ENCODE measurements around the gene TEP1. TPM values are rescaled to one million over a fixed set of nuclear protein-coding genes. Genes with fewer than 3 reads are reported as not detected.

TEP1 gene
- polyA plus RNA-seq, 3 donors = 2.3 to 78.9 (median 7.1) TPM

GRCh38 chr14:20387576-20387975 lies 25.7 kb downstream of the TEP1 start:
- Mint-ChIP-seq H3K27me3 (ENCODE audit: low read depth in 3 of 3) (no peaks in the 10 kb centered on the region), H3K4me1 (peaks cover 14% of the 10 kb centered on the region), H3K27ac (peak overlapping the region; percentile 73 to 90 (median 87)), H3K4me3 (peak overlapping the region in 1 of 2 donors; percentile 6), H3K36me3 (peaks cover 86 to 94% of the 10 kb centered on the region in 2 donors), H3K9me3 (no peaks in the 10 kb centered on the region)
- no peaks in the 10 kb centered on the region for H3K79me2 ChIP-seq (ENCODE audit: insufficient read depth, low read length)
- no peaks in the 10 kb centered on the region for H3K9me3 ChIP-seq (replicated peaks in 1 of 2; ENCODE audit: control insufficient read depth in 1 of 2, insufficient read depth in 1 of 2, low read length in 2 of 2)
- H3K4me3 ChIP-seq (replicated peaks in 1 of 3; ENCODE audit: low read depth in 2 of 3, low read length in 3 of 3) = no peak overlapping the region
- H4K20me1 ChIP-seq (ENCODE audit: insufficient read depth, low read length) = peaks cover 55% of the 10 kb centered on the region
- peak; percentile 56 to 68 (median 68) for DNase-seq
- H3K4me2 ChIP-seq (replicated peaks; ENCODE audit: extremely low read depth, low read length, poor library complexity, severe bottlenecking) = no peak overlapping the region
- H2AFZ ChIP-seq (ENCODE audit: insufficient read depth, low read depth, low read length, poor library complexity, severe bottlenecking) = no peak overlapping the region
- 0% methylated on average over 1 of the region's 6 CpGs for WGBS (ENCODE audit: insufficient coverage)
- H3K9ac ChIP-seq (ENCODE audit: insufficient read depth, low read length, poor library complexity, severe bottlenecking) = no peak overlapping the region
- peaks cover 91 to 93% of the 10 kb centered on the region in 2 donors for H3K36me3 ChIP-seq (replicated peaks in 1 of 2; ENCODE audit: control insufficient read depth in 1 of 2, insufficient read depth in 2 of 2, low read length in 2 of 2)
- intact Hi-C loops (cut with micrococcal nuclease) = no loop called here
- peak overlapping the region; percentile 33 to 80 for H3K27ac ChIP-seq (ENCODE audit: low read depth in 1 of 2, low read length in 2 of 2)
- no peaks in the 10 kb centered on the region for H3K27me3 ChIP-seq (ENCODE audit: control insufficient read depth in 2 of 2, insufficient read depth in 2 of 2, low read length in 2 of 2)
- H3K4me1 ChIP-seq (ENCODE audit: control insufficient read depth in 1 of 2, insufficient read depth in 2 of 2, low read length in 2 of 2) = peaks cover 12 to 16% of the 10 kb centered on the region in 2 donors
- no peak for TF ChIP-seq CTCF (IDR thresholded peaks at IDR 0.05)

GRCh38 chr14:20386276-20386855 lies 26.9 kb downstream of the TEP1 start:
- Histone ChIP-seq H3K36me3 (replicated peaks in 1 of 2; ENCODE audit: control insufficient read depth in 1 of 2, insufficient read depth in 2 of 2, low read length in 2 of 2) (peaks cover 91 to 93% of the 10 kb centered on the region in 2 donors), H3K27me3 (ENCODE audit: control insufficient read depth in 2 of 2, insufficient read depth in 2 of 2, low read length in 2 of 2) (no peaks in the 10 kb centered on the region), H2AFZ (ENCODE audit: insufficient read depth, low read depth, low read length, poor library complexity, severe bottlenecking) (no peak overlapping the region), H3K4me2 (replicated peaks; ENCODE audit: extremely low read depth, low read length, poor library complexity, severe bottlenecking) (no peak overlapping the region), H3K9ac (ENCODE audit: insufficient read depth, low read length, poor library complexity, severe bottlenecking) (no peak overlapping the region), H3K27ac (ENCODE audit: low read depth in 1 of 2, low read length in 2 of 2) (peak overlapping the region in 1 of 2 donors; percentile 24), H3K4me1 (ENCODE audit: control insufficient read depth in 1 of 2, insufficient read depth in 2 of 2, low read length in 2 of 2) (peaks cover 12 to 16% of the 10 kb centered on the region in 2 donors), H3K4me3 (replicated peaks in 1 of 3; ENCODE audit: low read depth in 2 of 3, low read length in 3 of 3) (no peak overlapping the region), H3K79me2 (ENCODE audit: insufficient read depth, low read length) (no peaks in the 10 kb centered on the region), H4K20me1 (ENCODE audit: insufficient read depth, low read length) (peaks cover 56% of the 10 kb centered on the region), H3K9me3 (replicated peaks in 1 of 2; ENCODE audit: control insufficient read depth in 1 of 2, insufficient read depth in 1 of 2, low read length in 2 of 2) (no peaks in the 10 kb centered on the region)
- Mint-ChIP-seq H3K27me3 (ENCODE audit: low read depth in 3 of 3) (no peaks in the 10 kb centered on the region), H3K9me3 (no peaks in the 10 kb centered on the region), H3K4me1 (peaks cover 14% of the 10 kb centered on the region), H3K36me3 (peaks cover 86 to 96% of the 10 kb centered on the region in 2 donors), H3K27ac (peak overlapping the region in 2 of 7 donors; percentile 47 to 61), H3K4me3 (no peak overlapping the region)
- intact Hi-C loops (cut with micrococcal nuclease) = no loop called here
- no peak for TF ChIP-seq CTCF (IDR thresholded peaks at IDR 0.05)
- WGBS (ENCODE audit: insufficient coverage) = 98% methylated on average over 6 of the region's 17 CpGs
- DNase-seq = no peak

All from CD14-positive monocyte (primary cell).